Glutamatergic neuron (in vitro differentiated cells): Measurements from ENCODE around the gene SLC6A11. TPM values are rescaled to one million over a fixed set of nuclear protein-coding genes. Genes with fewer than 3 reads are reported as not detected.

Source experiments
- DNase-seq: peaks from one replicate; pipeline ENCODE4 v3.0.0; 2022
- H3K27ac Mint-ChIP-seq: one replicate; pipeline ENCODE4 v1.8.0; 2020; ENCODE audit warnings: mild to moderate bottlenecking, mixed read lengths, inconsistent platforms; ENCODE audit not compliant: unreplicated experiment
- H3K27me3 Mint-ChIP-seq: one replicate; pipeline ENCODE4 v1.8.0; 2020; ENCODE audit warnings: mild to moderate bottlenecking, moderate library complexity, mixed read lengths, inconsistent platforms; ENCODE audit not compliant: unreplicated experiment
- H3K36me3 Mint-ChIP-seq: one replicate; pipeline ENCODE4 v1.8.0; 2020; ENCODE audit warnings: mild to moderate bottlenecking, mixed read lengths, inconsistent platforms; ENCODE audit not compliant: unreplicated experiment
- H3K4me1 Mint-ChIP-seq: one replicate; pipeline ENCODE4 v1.8.0; 2020; ENCODE audit warnings: mild to moderate bottlenecking, low read depth, mixed read lengths, inconsistent platforms; ENCODE audit not compliant: unreplicated experiment
- H3K4me3 Mint-ChIP-seq: one replicate; pipeline ENCODE4 v1.8.0; 2020; ENCODE audit warnings: mild to moderate bottlenecking, mixed read lengths, inconsistent platforms; ENCODE audit not compliant: unreplicated experiment
- H3K9me3 Mint-ChIP-seq: one replicate; pipeline ENCODE4 v1.8.0; 2020; ENCODE audit warnings: mild to moderate bottlenecking, moderate library complexity, mixed read lengths, inconsistent platforms; ENCODE audit not compliant: unreplicated experiment
- total RNA-seq: library from RNA; stranded (reverse); fragmentation: NEBNext Ultra II Directional; extraction: Animal tissue kit (Norgen Biotek cat#: 25700); gene quantifications from one replicate; pipeline ENCODE4 v1.2.1, GENCODE V29; 2021; ENCODE audit not compliant: unreplicated experiment
- TF ChIP-seq, protein P1 (sequence below): fragments of 200-600 bp; sonication (generic); IDR thresholded peaks from one replicate; pipeline ENCODE4 v1.5.0; 2021; ENCODE audit not compliant: partially characterized antibody, unreplicated experiment

SLC6A11 gene
- total RNA-seq, 1 donor from 2014 or later, result not detected

DNA sequence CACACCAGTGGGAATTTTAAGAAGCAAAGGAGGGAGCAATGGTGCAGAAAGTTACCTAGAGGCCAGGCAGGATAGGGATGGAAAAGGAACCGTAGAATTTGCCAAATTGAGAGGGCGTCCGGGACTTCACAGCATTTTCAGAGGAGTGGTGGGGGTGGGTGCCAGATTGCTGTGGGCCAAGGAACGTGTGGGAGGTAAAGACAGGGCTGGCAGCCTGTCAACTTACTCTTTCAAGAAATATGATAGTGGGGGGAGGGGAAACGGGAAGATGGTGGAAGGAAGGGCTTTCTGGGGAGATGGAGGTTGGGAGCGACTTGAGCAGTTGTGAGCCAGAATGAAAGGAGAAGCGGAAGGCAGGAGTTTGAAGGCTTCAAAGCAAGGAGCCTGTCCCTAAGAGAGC lies 1.4 kb upstream of the SLC6A11 start:
- DNase-seq, result no peak
- Mint-ChIP-seq H3K4me3 (no peak overlapping the region), H3K4me1 (no peaks in the 10 kb centered on the region), H3K27ac (no peak overlapping the region), H3K36me3 (no peaks in the 10 kb centered on the region), H3K27me3 (peaks cover 12% of the 10 kb centered on the region), H3K9me3 (peaks cover 5% of the 10 kb centered on the region)
- TF ChIP-seq, protein P1, sequence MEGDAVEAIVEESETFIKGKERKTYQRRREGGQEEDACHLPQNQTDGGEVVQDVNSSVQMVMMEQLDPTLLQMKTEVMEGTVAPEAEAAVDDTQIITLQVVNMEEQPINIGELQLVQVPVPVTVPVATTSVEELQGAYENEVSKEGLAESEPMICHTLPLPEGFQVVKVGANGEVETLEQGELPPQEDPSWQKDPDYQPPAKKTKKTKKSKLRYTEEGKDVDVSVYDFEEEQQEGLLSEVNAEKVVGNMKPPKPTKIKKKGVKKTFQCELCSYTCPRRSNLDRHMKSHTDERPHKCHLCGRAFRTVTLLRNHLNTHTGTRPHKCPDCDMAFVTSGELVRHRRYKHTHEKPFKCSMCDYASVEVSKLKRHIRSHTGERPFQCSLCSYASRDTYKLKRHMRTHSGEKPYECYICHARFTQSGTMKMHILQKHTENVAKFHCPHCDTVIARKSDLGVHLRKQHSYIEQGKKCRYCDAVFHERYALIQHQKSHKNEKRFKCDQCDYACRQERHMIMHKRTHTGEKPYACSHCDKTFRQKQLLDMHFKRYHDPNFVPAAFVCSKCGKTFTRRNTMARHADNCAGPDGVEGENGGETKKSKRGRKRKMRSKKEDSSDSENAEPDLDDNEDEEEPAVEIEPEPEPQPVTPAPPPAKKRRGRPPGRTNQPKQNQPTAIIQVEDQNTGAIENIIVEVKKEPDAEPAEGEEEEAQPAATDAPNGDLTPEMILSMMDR, result no peak

DNA sequence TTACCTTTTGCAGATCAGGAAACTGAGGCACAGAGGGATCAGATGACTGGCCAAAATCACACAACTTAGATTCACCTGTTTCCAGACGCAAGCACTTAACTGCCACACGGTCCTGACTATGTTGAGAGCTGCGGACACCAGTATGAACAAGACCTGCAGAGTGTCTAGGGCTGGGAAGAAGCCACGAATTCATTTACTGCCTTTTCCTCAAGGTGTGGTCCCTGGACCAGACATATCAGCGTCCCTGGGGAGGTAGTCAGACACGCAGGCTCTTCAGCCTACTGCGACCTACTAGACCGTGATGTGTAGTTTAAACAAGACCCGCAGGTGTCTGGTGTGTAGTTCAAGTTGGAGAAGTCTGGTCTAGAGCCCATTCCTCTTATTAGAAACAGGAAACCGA lies 541 bp upstream of the SLC6A11 start:
- Mint-ChIP-seq H3K9me3 (peaks cover 4% of the 10 kb centered on the region), H3K4me3 (peak overlapping the region; percentile 82), H3K4me1 (no peaks in the 10 kb centered on the region), H3K36me3 (no peaks in the 10 kb centered on the region), H3K27ac (no peak overlapping the region), H3K27me3 (peaks cover 12% of the 10 kb centered on the region)
- DNase-seq, result no peak
- TF ChIP-seq, protein P1, result no peak

DNA sequence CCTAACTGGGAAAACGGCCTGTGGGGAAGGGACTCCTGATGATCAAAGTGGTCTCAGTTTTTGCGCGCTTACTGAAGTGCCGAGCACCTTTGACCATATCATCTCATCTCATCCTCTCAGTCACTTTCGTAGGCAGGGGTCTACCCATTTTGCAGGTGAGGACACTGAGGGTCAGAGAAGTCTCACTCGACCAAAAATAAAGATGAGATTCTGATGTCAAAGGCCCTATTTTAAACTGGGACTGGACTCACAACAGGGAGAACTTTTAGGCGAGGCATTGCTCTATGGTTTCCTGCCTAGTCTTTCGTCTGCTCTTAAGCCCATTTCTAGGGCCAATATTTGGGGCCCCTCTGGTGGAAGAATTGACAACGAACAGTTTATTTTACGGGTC lies 830 bp downstream of the SLC6A11 start:
- H3K27ac Mint-ChIP-seq, result no peak overlapping the region
- TF ChIP-seq, protein P1, result no peak
- H3K4me1 Mint-ChIP-seq, result no peaks in the 10 kb centered on the region
- peaks cover 12% of the 10 kb centered on the region for H3K27me3 Mint-ChIP-seq
- no peaks in the 10 kb centered on the region for H3K36me3 Mint-ChIP-seq
- DNase-seq, result no peak
- H3K9me3 Mint-ChIP-seq, result no peaks in the 10 kb centered on the region
- H3K4me3 Mint-ChIP-seq, result no peak overlapping the region

DNA sequence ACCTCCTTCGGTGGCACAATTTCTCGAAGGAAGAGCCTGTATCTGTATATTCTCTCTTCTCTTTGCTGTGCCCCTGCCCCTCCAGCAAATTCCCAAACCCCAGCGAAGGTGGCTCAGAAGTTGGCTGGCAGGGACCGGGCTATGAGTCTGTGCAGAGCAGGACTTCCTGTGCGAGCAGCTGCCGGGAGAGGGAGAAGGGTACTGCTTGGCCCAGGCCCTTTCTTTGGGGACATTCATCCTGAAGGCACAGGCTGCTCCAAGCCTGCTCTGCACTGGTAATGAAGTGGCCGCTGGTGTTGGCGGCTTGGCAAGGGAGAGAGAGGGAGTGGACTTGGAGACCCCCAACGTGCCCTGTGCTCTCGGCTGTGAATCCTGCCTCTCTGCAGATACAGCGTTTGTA lies 1.5 kb downstream of the SLC6A11 start:
- no peak for DNase-seq

DNA sequence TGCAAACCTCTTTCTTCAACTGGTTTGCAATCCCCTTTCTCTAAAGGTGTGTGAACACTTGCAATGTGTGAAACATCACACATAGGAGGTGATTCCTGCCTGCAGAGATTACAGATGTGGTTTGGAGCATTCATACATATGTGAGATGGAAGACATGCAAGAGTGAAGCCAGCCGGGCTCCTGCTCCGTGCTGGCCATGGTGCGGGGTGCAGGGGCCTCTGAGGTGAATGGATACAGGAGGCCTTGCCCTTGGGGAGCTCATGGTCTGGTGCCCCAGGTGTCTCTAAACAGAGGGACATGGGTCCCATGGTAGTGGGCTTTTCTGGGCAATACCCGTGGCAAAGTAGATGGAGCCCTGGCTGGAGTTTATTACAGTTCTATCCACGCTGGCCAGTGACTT lies 6.0 kb downstream of the SLC6A11 start:
- H3K36me3 Mint-ChIP-seq, result no peaks in the 10 kb centered on the region
- no peaks in the 10 kb centered on the region for H3K9me3 Mint-ChIP-seq
- H3K4me3 Mint-ChIP-seq, result no peak overlapping the region
- H3K4me1 Mint-ChIP-seq, result no peaks in the 10 kb centered on the region
- TF ChIP-seq, protein P1, result no peak
- DNase-seq, result no peak
- H3K27me3 Mint-ChIP-seq, result no peaks in the 10 kb centered on the region
- H3K27ac Mint-ChIP-seq, result no peak overlapping the region

More for the DNA sequence above, 1.5 kb downstream of the SLC6A11 start:
- TF ChIP-seq, protein P1, result no peak
- Mint-ChIP-seq H3K9me3 (no peaks in the 10 kb centered on the region), H3K4me3 (no peak overlapping the region), H3K27ac (no peak overlapping the region), H3K36me3 (no peaks in the 10 kb centered on the region), H3K4me1 (no peaks in the 10 kb centered on the region), H3K27me3 (peaks cover 12% of the 10 kb centered on the region)
